NT2/D1 (cell line): ENCODE measurements around the gene KRTAP13-3.

ENCODE experiments used
- YY1 ChIP-seq: IDR thresholded peaks from 2 replicates; pipeline ENCODE4 v1.6.1; 2011; ENCODE audit not compliant: insufficient read length, insufficient read depth
- ZNF274 ChIP-seq: IDR thresholded peaks from 2 replicates; pipeline ENCODE4 v1.6.1; 2011; ENCODE audit warnings: mild to moderate bottlenecking, low read depth, low read length

DNA sequence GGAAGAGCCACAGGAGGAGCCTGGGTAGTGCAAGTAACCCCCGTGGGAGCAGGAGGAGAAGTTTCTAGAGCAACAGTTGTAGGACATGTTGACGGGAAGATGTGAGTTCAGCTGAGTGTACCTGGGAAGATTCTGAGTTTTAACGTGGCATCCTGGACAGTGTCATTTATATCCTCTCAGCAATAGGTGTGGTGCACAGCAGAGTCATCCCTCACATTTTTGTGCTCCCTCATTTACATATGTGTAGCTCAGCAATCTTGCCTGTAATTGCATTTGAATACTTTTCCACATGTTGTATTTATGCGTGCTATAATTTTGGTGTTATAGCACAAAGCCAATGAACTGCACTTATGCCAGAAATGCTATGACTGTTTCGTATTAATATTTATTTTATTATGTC lies at the start of gene KRTAP13-3:
- TF ChIP-seq ZNF274: no peak
- TF ChIP-seq YY1: no peak
